ENCODE results near the gene UGT1A6.
"Not testable (repeated sequence)": the region's sequence is repeated elsewhere in the genome, so short reads cannot be mapped to it uniquely, and the experiment has no call there.

Gene UGT1A6

DNA sequence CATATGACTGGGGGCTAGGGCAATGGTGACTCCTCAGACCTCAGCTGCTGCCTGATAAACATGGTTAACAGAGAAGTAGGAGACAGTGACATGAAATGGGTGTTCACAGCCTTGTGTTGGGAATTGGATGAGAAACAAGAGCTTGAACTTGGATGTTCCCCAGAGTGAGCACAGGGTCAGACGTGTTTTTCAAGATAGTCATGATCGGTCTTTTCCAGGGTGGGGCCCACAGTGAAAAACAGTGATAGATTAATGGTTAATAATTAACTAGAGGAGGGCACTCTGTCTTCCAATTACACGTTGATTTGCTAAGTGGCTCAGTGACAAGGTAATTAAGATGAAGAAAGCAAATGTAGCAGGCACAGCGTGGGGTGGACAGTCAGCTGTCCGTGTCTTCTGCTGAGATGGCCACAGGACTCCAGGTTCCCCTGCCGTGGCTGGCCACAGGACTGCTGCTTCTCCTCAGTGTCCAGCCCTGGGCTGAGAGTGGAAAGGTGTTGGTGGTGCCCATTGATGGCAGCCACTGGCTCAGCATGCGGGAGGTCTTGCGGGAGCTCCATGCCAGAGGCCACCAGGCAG is 36.1 kb downstream of the UGT1A6 start, which contains the start of gene UGT1A3:
UGT1A3 (plus strand) TSS at position 320 of the 579 bp plus-strand sequence; CDS start at position 405, 85 bp downstream.
- no peak for DNase-seq (ENCODE audit: low spot score)

DNA sequence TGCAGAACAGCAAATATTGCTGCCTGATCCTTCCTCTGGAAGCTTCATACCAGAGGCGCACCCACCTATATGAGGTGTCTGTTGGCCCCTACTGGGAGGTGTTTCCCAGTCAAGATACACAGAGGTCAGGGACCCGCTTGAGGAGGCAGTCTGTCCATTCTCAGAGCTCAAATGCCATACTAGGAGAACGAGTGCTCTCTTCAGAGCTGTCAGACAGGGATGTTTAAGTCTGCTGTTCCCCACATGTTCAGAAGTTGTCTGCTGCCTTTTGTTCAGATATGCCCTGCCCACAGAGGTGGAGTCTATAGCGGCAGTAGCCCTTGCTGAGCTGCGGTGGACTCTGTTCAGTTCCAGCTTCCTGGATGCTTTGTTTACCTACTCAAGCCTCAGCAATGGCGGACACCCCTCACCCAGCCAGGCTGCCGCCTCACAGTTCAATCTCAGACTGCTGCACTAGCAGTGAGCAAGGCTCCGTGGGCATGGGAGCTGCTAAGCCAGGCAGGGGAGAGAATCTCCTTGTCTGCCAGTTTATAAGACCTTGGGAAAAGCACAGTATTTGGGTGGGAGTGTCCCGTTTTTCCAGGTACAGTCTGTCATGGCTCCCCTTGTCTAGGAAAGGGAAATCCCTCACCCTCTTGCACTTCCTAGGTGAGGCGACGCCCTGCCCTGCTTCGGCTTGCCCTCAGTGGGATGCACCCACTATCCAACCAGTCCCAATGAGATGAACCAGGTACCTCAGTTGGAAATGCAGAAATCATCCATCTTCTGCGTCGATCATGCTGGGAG is 44.4 kb downstream of the UGT1A6 start:
- not testable (repeated sequence) for DNase-seq (ENCODE audit: low spot score)

DNA sequence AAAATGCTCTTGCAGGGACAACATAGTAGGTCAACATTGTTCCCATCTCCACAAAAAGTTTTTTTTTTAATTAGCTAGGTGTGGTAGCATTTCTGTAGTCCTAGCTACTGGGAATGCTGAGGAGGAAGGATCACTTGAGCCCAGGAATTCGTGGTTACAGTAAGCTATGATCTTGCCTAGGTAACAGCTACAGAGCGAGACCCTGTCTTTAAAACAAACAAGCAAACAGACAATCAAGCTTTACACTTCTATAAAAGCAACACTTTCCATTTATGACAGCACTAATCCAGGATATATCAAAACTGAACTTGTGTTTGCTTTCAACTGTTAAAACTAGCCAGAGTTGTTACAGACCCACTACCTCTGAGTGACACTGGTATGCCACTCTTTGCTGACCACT is 48.2 kb downstream of the UGT1A6 start:
- DNase-seq (ENCODE audit: low spot score) = no peak

DNA sequence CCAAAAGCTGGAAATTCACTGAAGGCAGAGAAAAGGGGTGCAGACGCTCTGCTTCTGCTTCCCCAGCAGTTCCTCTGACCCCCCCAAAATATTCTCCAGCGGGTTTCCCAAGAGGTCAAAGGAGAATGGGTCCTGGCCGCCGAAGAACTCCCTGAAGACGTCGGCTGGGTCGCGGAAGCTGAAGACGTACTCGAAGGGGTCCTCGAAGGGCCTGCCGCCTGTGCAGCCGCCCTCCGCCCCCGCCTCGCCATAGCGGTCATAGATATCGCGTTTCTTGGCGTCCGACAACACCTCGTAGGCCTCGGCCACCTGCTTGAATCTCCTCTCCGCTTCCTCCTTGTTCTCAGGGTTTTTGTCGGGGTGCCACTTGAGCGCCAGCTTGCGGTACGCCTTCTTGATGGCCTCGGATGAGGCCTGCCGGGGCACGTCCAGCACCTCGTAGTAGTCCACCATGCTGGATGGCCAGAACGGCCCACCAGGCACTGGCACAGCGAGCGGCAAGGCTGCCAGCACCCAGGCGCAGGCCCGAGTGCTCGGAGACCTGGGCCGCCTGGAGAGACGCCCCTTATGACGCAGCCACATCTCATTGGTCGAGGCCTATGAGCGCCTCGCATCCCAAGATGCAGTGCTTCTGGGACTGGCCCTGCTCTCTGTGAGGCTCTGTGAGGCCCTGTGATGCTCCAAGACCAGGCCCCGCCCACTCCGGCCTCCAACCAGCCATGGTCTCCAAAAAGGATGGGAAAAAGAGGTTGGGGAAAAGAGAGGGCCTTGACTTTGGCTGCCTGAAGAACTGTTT is 51.0 kb downstream of the UGT1A6 start:
- no peak for DNase-seq (ENCODE audit: low spot score)

DNA sequence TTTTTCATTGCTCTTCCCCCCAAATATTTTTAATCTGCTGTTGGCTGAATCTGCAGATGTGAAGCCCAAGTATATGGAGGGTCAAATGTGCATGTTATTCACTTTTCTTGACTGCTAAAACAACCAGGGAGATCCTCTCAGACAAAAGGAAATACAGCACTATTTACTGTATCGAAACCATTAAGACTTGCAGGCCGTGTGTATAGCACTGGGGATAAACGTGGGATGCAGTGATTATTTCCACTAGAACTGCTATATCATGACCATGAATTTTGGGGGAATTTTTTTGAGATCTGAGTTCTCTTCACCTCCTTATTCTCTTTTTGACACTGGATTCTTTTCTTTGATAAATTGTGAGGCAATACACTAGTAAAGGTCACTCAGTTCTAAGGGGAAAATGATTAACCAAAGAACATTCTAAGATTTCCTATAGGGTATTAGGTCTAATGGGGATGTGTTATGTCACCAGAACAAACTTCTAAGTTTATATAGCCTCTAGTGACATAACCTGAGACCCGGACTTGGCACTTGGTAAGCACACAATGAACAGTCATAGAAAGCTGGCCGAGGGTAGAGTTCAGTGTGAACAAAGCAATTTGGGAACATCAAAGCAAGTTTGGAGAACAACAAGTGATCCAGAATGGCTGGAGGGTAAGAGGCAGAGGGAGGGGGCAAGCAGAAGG is 52.5 kb downstream of the UGT1A6 start:
- no peak for DNase-seq (ENCODE audit: low spot score)

DNA sequence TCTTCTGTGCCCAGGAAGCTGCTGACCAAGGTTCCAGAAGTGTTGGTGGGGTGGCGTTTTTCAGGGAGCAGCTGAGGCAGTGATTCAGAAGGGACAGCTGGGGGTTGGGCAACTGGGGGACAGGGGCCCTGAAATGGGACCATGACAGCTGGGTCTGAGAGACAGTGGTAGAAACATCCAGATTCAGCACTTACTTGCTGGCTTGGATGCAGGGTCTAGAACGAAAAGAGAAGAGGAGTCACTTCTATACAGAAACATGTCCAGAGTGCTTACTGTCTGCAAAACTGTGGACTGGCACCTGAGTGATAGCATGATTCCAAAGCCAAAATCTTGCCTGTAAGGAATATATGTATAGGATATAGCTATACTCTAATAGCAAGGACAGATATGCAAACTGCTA is 53.1 kb downstream of the UGT1A6 start:
- not testable (repeated sequence) for DNase-seq (ENCODE audit: low spot score)

DNA sequence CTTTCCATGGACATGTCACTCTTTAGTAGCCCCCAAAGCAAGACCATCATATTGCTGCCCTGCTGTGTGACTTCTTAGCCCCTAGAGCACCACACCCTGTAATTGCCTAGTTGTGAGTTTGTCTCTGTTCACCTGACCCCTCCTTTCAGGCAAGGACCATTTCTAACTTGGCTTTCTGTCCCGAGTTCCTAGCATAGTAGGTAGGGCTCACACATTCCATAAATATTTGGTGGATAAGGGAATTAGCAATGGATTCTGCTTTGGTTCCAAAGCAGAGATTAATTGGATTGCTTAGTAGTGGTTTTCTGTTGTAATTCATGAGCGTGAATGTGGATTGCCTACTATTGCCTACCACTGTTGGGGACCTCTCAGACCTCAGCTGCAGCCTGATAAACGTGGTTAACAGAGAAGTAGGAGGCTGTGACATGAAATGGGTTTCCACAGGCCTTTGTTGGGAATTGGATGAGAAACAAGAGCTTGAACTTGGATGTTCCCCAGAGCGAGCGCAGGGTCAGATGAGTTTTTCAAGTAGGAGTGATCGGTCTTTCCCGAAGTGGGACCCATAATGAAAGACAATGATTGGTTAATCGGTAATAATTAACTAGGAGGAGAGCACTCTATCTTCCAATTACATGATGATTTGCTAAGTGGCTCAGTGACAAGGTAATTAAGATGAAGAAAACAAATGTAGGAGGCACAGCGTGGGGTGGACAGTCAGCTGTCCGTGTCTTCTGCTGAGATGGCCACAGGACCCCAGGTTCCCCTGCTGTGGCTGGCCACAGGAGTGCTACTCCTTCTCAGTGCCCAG is 54.0 kb downstream of the UGT1A6 start:
- no peak for DNase-seq (ENCODE audit: low spot score)

DNA sequence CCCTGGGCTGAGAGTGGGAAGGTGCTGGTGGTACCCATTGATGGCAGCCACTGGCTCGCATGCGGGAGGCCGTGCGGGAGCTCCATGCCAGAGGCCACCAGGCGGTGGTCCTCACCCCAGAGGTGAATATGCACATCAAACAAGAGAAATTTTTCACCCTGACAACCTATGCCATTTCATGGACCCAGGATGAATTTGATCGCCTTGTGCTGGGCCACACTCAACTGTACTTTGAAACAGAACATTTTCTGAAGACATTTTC is 54.5 kb downstream of the UGT1A6 start:
- no peak for DNase-seq (ENCODE audit: low spot score)

DNA sequence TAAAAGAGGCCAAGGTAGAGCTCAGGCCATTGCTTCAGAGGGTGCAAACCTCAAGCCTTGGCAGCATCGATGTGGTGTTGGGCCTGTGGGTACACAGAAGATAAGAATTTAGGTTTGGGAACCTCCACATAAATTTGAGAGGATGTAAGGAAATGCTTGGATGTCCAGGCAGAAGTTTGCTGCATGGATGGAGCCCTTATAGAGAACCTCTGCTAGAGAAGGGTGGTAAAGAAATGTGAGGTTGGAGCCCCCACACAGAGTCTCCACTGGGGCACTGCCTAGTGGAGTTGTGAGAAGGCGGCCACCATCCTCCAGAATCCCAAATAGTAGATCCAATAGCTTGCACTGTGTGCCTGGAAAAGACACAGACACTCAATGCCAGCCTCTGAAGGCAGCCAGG is 58.0 kb downstream of the UGT1A6 start:
- DNase-seq (ENCODE audit: low spot score) = not testable (repeated sequence)

DNA sequence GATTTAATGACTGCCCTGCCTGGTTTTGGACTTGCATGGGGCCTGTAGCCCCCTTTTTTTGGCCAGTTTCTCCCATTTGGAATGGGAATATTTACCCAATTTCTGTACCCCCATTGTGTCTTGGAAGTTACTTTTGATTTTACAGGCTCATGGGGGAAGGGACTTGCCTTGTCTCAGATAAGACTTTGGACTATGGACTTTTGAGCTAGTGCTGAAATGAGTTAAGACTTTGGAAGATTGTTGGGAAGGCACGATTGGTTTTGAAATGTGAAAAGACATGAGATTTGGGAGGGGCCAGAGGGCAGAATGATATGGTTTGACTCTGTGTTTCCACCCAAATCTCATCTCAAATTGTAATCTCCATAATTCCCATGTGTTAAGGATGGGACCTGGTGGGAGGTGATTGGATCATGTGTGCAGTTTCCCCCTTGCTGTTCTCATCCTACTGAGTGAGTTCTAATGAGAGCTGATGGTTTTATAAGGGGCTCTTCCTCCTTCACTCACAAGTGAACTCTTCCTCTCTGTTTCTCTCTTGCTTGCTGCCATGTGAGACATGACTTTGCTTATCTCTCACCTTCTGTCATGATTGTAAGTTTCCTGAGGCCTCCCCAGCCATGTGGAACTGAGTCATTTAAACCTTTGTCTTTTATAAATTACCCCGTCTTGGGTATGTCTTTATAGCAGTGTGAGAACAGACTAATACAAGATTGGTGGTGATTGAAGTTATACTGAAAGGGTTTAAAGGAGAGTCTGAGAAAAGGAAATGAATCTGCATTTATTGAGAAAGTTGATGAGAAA is 58.7 kb downstream of the UGT1A6 start:
- DNase-seq (ENCODE audit: low spot score) = not testable (repeated sequence)

DNA sequence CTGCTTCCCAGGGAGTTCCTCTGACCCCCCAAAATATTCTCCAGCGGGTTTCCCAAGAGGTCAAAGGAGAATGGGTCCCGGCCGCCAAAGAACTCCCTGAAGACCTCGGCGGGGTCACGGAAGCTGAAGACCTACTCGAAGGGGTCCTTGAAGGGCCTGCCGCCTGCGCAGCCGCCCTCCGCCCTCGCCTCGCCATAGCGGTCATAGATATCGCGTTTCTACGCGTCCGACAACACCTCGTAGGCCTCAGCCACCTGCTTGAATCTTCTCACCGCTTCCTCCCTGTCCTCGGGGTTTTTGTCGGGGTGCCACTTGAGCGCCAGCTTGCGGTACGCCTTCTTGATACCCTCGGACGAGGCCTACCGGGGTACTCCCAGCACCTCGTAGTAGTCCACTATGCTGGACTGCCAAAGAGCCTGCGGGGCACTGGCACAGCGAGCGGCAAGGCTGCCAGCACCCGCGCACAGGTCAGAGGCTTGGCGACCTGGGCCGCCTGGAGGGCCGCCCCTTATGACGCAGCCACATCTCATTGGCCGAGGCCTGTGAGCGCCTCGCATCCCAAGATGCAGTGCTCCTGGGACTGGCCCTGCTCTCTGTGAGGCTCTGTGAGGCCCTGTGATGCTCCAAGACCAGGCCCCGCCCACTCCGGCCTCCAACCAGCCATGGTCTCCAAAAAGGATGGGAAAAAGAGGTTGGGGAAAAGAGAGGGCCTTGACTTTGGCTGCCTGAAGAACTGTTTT is 62.4 kb downstream of the UGT1A6 start:
- no peak for DNase-seq (ENCODE audit: low spot score)

DNA sequence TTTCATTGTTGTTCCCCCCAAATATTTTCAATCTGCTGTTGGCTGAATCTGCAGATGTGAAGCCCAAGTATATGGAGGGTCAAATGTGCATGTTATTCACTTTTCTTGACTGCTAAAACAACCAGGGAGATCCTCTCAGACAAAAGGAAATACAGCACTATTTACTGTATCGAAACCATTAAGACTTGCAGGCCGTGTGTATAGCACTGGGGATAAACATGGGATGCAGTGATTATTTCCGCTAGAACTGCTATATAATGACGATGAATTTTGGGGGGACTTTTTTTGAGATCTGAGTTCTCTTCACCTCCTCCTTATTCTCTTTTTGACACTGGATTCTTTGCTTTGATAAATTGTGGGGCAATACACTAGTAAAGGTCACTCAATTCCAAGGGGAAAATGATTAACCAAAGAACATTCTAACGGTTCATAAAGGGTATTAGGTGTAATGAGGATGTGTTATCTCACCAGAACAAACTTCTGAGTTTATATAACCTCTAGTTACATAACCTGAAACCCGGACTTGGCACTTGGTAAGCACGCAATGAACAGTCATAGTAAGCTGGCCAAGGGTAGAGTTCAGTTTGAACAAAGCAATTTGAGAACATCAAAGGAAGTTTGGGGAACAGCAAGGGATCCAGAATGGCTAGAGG is 63.9 kb downstream of the UGT1A6 start:
- DNase-seq (ENCODE audit: low spot score) = no peak

DNA sequence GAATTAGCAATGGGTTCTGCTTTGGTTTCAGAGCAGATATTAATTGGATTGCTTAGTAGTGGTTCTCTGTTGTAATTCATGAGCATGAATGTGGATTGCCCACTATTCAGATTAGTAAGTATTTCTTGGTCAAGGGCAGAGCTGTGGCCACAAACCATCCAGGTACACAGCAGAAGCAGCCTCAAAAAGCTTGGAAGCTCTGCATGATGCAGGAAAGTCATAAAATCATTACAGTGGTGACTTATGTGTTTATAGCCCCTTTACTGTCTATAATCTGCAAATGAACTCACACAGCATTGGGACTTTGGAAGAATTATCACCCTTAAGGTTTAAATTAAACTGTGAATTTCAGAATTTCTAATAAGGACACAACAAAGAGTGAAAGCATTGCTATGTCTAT is 65.5 kb downstream of the UGT1A6 start:
- DNase-seq (ENCODE audit: low spot score) = no peak

DNA sequence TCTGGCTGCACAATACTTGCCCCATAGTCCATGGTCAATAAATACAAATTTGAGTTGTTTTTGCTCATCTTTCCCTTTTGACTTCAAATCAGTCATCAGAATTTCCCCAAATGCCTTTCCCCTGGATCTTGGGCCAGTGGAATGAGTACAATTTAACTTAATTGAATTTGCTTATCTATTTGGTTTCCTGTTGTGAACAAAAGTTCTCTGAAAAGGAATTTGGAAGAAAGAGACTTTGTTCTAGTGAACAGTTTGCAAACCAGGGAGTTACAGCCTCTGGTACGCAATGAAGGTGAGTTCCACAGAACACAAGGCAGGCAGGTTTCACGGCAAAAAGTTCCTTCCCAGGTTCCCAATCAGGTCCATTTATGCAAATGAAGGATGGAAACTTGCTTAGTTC is 66.2 kb downstream of the UGT1A6 start:
- no peak for DNase-seq (ENCODE audit: low spot score)

DNA sequence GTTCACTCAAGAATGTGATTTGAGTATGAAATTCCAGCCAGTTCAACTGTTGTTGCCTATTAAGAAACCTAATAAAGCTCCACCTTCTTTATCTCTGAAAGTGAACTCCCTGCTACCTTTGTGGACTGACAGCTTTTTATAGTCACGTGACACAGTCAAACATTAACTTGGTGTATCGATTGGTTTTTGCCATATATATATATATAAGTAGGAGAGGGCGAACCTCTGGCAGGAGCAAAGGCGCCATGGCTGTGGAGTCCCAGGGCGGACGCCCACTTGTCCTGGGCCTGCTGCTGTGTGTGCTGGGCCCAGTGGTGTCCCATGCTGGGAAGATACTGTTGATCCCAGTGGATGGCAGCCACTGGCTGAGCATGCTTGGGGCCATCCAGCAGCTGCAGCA is 67.4 kb downstream of the UGT1A6 start, which contains the start of gene UGT1A1:
UGT1A1 (plus strand) TSS at position 228 of the 400 bp plus-strand sequence; CDS start at position 246, 18 bp downstream.
- no peak for DNase-seq (ENCODE audit: low spot score)

DNA sequence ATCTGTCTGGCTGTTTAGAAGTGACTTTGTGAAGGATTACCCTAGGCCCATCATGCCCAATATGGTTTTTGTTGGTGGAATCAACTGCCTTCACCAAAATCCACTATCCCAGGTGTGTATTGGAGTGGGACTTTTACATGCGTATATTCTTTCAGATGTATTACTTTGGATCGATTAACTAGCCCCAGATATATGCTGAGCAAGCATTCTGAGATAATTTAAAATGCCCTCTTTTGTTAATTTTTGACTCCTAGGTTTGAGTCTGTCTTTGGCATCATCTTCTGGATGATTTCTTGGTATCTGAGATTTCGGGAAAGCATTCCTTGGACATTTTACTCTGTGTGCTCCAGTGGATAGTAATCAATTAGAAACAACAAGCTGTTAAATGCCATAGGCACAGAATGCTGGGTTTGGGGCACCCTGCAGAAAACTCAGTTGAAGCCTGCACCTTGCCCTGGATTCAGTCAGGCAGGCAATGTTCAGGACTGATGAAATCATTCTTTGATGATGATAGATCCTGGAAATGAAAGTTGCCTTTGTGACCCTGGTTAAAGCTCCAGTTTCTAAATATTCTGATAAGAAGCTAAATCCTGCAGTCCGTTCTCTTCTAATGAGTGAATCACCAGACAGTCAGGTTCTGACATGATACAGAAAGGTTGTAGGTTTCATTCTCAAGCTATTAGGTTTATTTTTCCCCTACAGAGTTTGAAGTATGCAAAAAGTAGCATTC is 68.5 kb downstream of the UGT1A6 start:
- no peak for DNase-seq (ENCODE audit: low spot score)

DNA sequence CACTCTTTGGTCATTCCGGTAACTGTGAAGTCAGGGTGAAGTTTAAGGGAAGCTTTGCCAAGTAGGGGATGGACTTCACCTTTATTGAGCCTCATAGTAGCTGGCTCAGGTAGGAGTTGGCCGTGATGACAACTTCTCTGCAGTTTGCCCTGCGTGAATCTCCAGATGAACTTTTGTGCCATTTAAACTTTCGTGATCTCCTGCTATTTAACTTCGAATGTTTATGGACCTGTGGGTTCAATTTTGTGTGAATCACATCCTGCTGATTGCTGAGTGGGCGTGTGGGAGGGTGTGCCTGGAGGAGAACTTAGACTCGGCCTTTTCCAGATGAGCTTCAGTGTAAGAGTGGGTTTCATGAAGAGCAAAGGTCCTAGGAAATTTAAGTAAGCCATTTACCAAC is 71.6 kb downstream of the UGT1A6 start:
- DNase-seq (ENCODE audit: low spot score) = peak; percentile 38

DNA sequence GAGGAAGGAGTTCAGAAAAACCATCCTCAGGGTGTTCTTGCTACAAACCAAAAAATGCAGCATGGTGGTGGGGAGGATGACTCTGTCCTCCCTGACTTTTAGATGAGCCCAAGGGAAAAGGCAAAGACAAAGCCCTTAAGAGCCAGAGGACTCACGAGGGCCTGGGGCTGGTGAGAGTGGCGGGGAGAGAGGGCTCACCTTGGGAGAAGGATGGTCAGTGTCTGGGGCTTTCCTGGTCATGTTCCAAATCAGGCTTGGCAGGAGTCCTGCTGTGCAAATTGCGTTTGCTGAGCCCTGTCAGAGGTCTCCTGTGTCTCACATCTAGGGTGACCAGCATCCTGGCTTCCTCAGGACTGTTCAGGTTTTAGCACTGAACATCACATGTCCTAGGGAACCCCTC is 72.1 kb downstream of the UGT1A6 start:
- no peak for DNase-seq (ENCODE audit: low spot score)

DNA sequence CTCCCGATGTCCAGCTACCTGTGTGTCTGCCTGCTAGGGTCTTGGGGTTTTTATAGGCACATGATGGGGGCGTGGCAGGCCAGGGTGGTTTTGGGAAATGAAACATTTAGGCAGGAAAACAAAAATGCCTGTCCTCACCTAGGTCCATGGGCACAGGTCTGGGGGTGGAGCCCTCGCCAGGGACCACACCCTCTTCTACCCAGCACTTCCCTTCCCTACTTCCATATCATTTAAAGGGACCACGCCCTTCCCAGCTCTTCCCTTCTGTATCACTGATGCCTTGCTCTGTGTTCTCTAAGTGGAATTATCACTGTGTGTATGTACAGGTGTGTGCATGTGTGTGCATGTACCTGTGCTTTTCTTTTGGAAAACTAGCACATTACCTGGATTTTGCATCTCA is 73.7 kb downstream of the UGT1A6 start:
- DNase-seq (ENCODE audit: low spot score) = no peak
